K562 (cell line): ENCODE data around the gene RTL10. TPM values are rescaled to one million over a fixed set of nuclear protein-coding genes. Genes with fewer than 3 reads are reported as not detected.

Source experiments
- ATAC-seq: fragments of 200-7000 bp; cut with Tn5 transposase; 3 replicates; pipeline ENCODE4 v1.9.1; 2020; ENCODE audit warnings: moderate library complexity
- BruUV-seq: library from RNA; stranded (reverse); fragments of 400-500 nt; replicated peaks from 2 replicates; lab custom pipeline; 2021; lab: Mats Ljungman, UMichigan
- CTCF ChIA-PET: fragments of 300-600 bp; formaldehyde crosslinking; extraction: SDS; loops from one replicate; lab custom pipeline; 2021; ENCODE audit warnings: low intra/inter-chr PET ratio; lab: Yijun Ruan, JAX
- POLR2A ChIA-PET: fragments of 300-600, 350-650 bp; sonication (Branson Sonifier 250); formaldehyde crosslinking; extraction: SDS; loops from one replicate; lab custom pipeline; 2021; ENCODE audit warnings: antibody characterized with exemption, inconsistent platforms; lab: Yijun Ruan, JAX
- DNase-seq, 4 experiments: peaks; one replicate each; pipeline versions ENCODE4 v3.0.0 to v3.0.0-alpha.2; 2011 to 2018; ENCODE audit warnings: low spot score in 3 of 4, mixed read lengths in 3 of 4; ENCODE audit errors: extremely low read depth in 1 of 4
- FAIRE-seq: peaks from 2 replicates; lab custom pipeline; 2011; peaks lifted over from hg19 to GRCh38; lab: Jason Lieb, UNC
- H2AFZ ChIP-seq: 2 replicates; pipeline ENCODE4 v1.6.0; 2011; ENCODE audit warnings: low read depth, low read length, control low read depth, inconsistent platforms
- H3K27ac ChIP-seq: fragments of 200-600 bp; 3 replicates; pipeline ENCODE4 v1.8.0; 2011; ENCODE audit warnings: low read depth, mild to moderate bottlenecking, control low read depth, inconsistent platforms, low read length, moderate library complexity, mixed read lengths; ENCODE audit errors: extremely low read depth
- H3K27me3 ChIP-seq, 2 experiments: fragments of 300-600 bp in 1 of 2; 2 replicates in 1 of 2; 3 replicates in 1 of 2; pipeline versions ENCODE4 v1.6.0 to v1.8.0; 2011; ENCODE audit warnings: inconsistent platforms in 2 of 2, low read length in 2 of 2, mild to moderate bottlenecking in 1 of 2, mixed read lengths in 1 of 2, moderate library complexity in 1 of 2; ENCODE audit not compliant: control insufficient read depth in 2 of 2, insufficient read depth in 2 of 2
- H3K36me3 ChIP-seq: fragments of 300-600 bp; 3 replicates; pipeline ENCODE4 v1.8.0; 2011; ENCODE audit warnings: mild to moderate bottlenecking, low read length, inconsistent platforms; ENCODE audit not compliant: control insufficient read depth, insufficient read depth
- H3K4me1 ChIP-seq, 2 experiments: fragments of 200-600 bp in 1 of 2; replicated peaks in 1 of 2; 2 replicates in 1 of 2; 3 replicates in 1 of 2; pipeline versions ENCODE4 v1.5.1 to v1.8.0; 2011; ENCODE audit warnings: inconsistent platforms in 2 of 2, low read length in 2 of 2, mild to moderate bottlenecking in 1 of 2, mixed read lengths in 1 of 2, moderate library complexity in 1 of 2; ENCODE audit not compliant: control insufficient read depth in 2 of 2, insufficient read depth in 2 of 2
- H3K4me2 ChIP-seq: 2 replicates; pipeline ENCODE4 v1.6.1; 2011; ENCODE audit warnings: low read length, control low read depth, inconsistent platforms, mixed read lengths; ENCODE audit not compliant: insufficient read depth
- H3K4me3 ChIP-seq: fragments of 200-600 bp; sonication (generic), shearing (Covaris generic); 2 replicates; pipeline ENCODE4 v1.5.1; 2016; ENCODE audit warnings: control low read depth, inconsistent platforms
- H3K79me2 ChIP-seq: fragments of 200-600 bp; 3 replicates; pipeline ENCODE4 v1.8.0; 2011; ENCODE audit warnings: low read length, inconsistent platforms; ENCODE audit not compliant: control insufficient read depth, insufficient read depth
- H3K9ac ChIP-seq, 2 experiments: 2 replicates each; pipeline versions ENCODE4 v1.6.0 to v1.6.1; 2011; ENCODE audit warnings: low read depth in 2 of 2, low read length in 2 of 2, control low read depth in 1 of 2, inconsistent platforms in 1 of 2, mild to moderate bottlenecking in 1 of 2, mixed read lengths in 1 of 2; ENCODE audit not compliant: insufficient read depth in 1 of 2
- H3K9me1 ChIP-seq: one replicate; pipeline ENCODE4 v1.6.0; 2011; ENCODE audit warnings: inconsistent platforms, mild to moderate bottlenecking, low read length, moderate library complexity; ENCODE audit not compliant: control insufficient read depth, insufficient read depth
- H3K9me3 ChIP-seq: replicated peaks from 2 replicates; pipeline ENCODE4 v1.5.1; 2011; ENCODE audit warnings: low read depth, low read length, inconsistent platforms; ENCODE audit not compliant: control insufficient read depth, insufficient read depth
- H4K20me1 ChIP-seq: replicated peaks from 2 replicates; pipeline ENCODE4 v1.6.1; 2011; ENCODE audit warnings: low read length, inconsistent platforms, mixed read lengths; ENCODE audit not compliant: control insufficient read depth, insufficient read depth
- ATF1 ChIP-seq, 2 experiments: fragments of 450-650 bp in 1 of 2; IDR thresholded peaks; 2 replicates each; pipeline ENCODE4 v1.6.1; 2016; ENCODE audit warnings: missing compliant biosample characterization in 1 of 2, missing genetic modification characterization in 1 of 2
- HLTF ChIP-seq: fragments of 450-650 bp; IDR thresholded peaks from 2 replicates; pipeline ENCODE4 v1.6.1; 2016
- KAT7 ChIP-seq: sonication (generic); formaldehyde crosslinking; IDR thresholded peaks from 2 replicates; pipeline ENCODE4 v1.8.0; 2022; ENCODE audit warnings: missing genetic modification reagents, mild to moderate bottlenecking, borderline replicate concordance
- RBBP5 ChIP-seq: fragments of 200-600 bp; sonication (generic); IDR thresholded peaks from 2 replicates; pipeline ENCODE4 v1.6.1; 2012; ENCODE audit warnings: borderline replicate concordance, mild to moderate bottlenecking, low read length, control low read depth, inconsistent platforms; ENCODE audit not compliant: insufficient read depth, poor library complexity, severe bottlenecking
- RNF219 ChIP-seq: fragments of 250-450 bp; sonication (Bioruptor Pico); IDR thresholded peaks from 2 replicates; pipeline ENCODE4 v1.5.0; 2022; ENCODE audit warnings: mild to moderate bottlenecking
- SETDB1 ChIP-seq: IDR thresholded peaks from one replicate; pipeline ENCODE4 v1.6.1; 2012; ENCODE audit warnings: low read length, control low read depth, inconsistent platforms
- ZNF274 ChIP-seq: IDR thresholded peaks from 2 replicates; pipeline ENCODE4 v1.6.1; 2011; ENCODE audit warnings: low read depth, mild to moderate bottlenecking, low read length, moderate library complexity, borderline replicate concordance
- WGBS: fragments of 100-300 bp; shearing (Covaris generic); methylation state at CpG from one replicate; pipeline ENCODE4 v1.1.6; 2016; ENCODE audit warnings: low coverage, mixed read lengths; ENCODE audit not compliant: insufficient coverage; ENCODE audit errors: missing lambda C conversion rate; 5-methylcytosine and 5-hydroxymethylcytosine counted together
- in situ Hi-C: fragments of 300-500 bp; cut with MboI; formaldehyde crosslinking; loops from 4 replicates; pipeline ENCODE4 v1.15.0; 2018; ENCODE audit warnings: inconsistent platforms, mixed read lengths
- intact Hi-C: fragments of 100-400 bp; cut with micrococcal nuclease; formaldehyde crosslinking; loops from 2 replicates; pipeline ENCODE4 v1.14.2; 2022
- polyA plus RNA-seq, 8 experiments: library from polyadenylated mRNA; depleted of rRNA in 4 of 8; stranded (reverse) in 5 of 8; unstranded in 3 of 8; fragments of >200 nt; fragmentation: Nextera tagmentation in 2 of 8; fragmentation: Illumina TruSeq in 1 of 8; extraction: Ambion mirVana in 2 of 8; extraction: Trizol in 1 of 8; gene quantifications; 2 replicates each; pipeline versions ENCODE4 v1.2.1 to v1.2.3, GENCODE V29; 2011 to 2014; ENCODE audit warnings: inconsistent platforms in 1 of 8, missing spikeins in 1 of 8
- total RNA-seq, 7 experiments: library from RNA; depleted of rRNA in 6 of 7; stranded (reverse); fragments of >200 nt in 6 of 7; fragmentation: Illumina TruSeq in 2 of 7; extraction: Trizol in 2 of 7; gene quantifications; 2 replicates each; pipeline versions ENCODE4 v1.2.1 to v1.2.3, GENCODE V29; 2011 to 2021; ENCODE audit warnings: low replicate concordance in 1 of 7
- TF ChIP-seq, protein P1 (sequence below): sonication (generic); formaldehyde crosslinking; IDR thresholded peaks from 2 replicates; pipeline ENCODE4 v1.4.0; 2020; ENCODE audit warnings: mild to moderate bottlenecking, missing genetic modification reagents
- TF ChIP-seq, protein P2 (sequence below): fragments of 450-650 bp; formaldehyde crosslinking; IDR thresholded peaks from 2 replicates; pipeline ENCODE4 v1.4.0; 2022; ENCODE audit warnings: mild to moderate bottlenecking, moderate library complexity
- TF ChIP-seq, protein P3 (sequence below), 2 experiments: fragments of 200-800 bp in 1 of 2; sonication (Bioruptor generic) in 1 of 2; sonication (generic) in 1 of 2; formaldehyde crosslinking in 1 of 2; IDR thresholded peaks in 1 of 2; conservative IDR thresholded peaks in 1 of 2; 2 replicates each; pipeline versions ENCODE4 v1.5.0 to v1.6.1; 2016 to 2020; ENCODE audit warnings: missing compliant biosample characterization in 1 of 2, missing genetic modification characterization in 1 of 2, missing genetic modification reagents in 1 of 2

Gene RTL10
- total and polyA plus RNA-seq, 9 of the 15 experiments (the other 6 are each of a cell fraction or from before 2014, with no cell fraction given), result 19.8 to 75.5 (median 32.5) TPM

DNA sequence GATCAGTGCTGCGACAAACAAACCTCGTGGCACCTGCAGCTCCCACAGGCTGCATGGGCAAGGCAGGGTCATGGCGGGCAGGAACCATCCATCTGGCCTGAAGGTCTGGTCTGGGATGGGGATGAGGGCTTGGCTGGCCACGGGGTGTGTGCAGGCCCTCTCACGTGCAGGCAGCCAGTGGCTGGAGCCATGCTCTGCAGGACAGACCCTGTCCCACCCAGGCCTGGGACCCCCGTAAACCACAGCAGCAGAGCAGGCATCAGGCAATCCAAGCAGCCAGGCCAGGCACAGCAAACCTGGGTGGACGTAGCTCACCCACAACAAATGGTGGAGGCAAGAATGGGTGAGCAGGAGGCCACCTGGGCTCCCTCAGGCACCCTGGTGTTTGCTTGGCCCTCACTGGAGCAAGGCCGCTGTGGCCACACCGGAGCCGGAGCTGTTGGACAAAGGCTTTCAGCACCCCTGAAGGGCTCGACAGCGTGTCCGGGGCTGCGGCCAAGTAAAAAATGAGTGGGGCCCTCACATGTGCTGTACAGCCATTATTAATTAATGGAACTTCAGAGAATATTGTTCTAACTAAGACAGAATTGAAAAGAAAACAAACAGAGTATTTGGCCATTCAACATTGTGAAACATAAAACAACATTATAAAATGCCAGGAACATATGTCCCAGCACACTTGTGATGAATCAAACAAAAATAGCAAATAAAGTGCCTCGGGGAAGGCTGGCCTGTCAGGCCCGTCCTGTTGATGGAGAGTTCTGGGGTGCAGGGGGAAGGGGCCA is 24.0 kb upstream of the RTL10 start:
- CTCF ChIA-PET, result interaction anchor here (0.6 kb wide), 1 partner anchor 101 kb away, joined by 3 read pairs; no protein-coding TSS in a partner anchor
- FAIRE-seq, result peak; percentile 40
- DNase-seq, result no peak
- TF ChIP-seq ATF1 (CRISPR knock-in tag; IDR thresholded peaks at IDR 0.05) (0 out of 2 replicates have a peak, but pooled peaks have one; percentile 28), ATF1 (tag; IDR thresholded peaks at IDR 0.05) (no peak), HLTF (no peak), SETDB1 (peak; percentile 95), KAT7 (no peak), RBBP5 (peak; percentile 6), ZNF274 (no peak), RNF219 (CRISPR knock-in tag) (0 out of 2 replicates have a peak, but pooled peaks have one; percentile 47)
- TF ChIP-seq, protein P1, sequence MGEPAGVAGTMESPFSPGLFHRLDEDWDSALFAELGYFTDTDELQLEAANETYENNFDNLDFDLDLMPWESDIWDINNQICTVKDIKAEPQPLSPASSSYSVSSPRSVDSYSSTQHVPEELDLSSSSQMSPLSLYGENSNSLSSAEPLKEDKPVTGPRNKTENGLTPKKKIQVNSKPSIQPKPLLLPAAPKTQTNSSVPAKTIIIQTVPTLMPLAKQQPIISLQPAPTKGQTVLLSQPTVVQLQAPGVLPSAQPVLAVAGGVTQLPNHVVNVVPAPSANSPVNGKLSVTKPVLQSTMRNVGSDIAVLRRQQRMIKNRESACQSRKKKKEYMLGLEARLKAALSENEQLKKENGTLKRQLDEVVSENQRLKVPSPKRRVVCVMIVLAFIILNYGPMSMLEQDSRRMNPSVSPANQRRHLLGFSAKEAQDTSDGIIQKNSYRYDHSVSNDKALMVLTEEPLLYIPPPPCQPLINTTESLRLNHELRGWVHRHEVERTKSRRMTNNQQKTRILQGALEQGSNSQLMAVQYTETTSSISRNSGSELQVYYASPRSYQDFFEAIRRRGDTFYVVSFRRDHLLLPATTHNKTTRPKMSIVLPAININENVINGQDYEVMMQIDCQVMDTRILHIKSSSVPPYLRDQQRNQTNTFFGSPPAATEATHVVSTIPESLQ (CRISPR knock-in tag), result no peak
- TF ChIP-seq, protein P2, sequence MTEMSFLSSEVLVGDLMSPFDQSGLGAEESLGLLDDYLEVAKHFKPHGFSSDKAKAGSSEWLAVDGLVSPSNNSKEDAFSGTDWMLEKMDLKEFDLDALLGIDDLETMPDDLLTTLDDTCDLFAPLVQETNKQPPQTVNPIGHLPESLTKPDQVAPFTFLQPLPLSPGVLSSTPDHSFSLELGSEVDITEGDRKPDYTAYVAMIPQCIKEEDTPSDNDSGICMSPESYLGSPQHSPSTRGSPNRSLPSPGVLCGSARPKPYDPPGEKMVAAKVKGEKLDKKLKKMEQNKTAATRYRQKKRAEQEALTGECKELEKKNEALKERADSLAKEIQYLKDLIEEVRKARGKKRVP (CRISPR knock-in tag), result no peak
- TF ChIP-seq, protein P3, sequence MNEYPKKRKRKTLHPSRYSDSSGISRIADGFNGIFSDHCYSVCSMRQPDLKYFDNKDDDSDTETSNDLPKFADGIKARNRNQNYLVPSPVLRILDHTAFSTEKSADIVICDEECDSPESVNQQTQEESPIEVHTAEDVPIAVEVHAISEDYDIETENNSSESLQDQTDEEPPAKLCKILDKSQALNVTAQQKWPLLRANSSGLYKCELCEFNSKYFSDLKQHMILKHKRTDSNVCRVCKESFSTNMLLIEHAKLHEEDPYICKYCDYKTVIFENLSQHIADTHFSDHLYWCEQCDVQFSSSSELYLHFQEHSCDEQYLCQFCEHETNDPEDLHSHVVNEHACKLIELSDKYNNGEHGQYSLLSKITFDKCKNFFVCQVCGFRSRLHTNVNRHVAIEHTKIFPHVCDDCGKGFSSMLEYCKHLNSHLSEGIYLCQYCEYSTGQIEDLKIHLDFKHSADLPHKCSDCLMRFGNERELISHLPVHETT (CRISPR knock-in tag; conservative IDR thresholded peaks at IDR 0.05 in 1 of 2, IDR thresholded peaks at IDR 0.05 in 1 of 2), result 0 out of 4 replicates have a peak, but pooled peaks of 1 of the 2 experiments have one; percentile 63

More for the DNA sequence above, 24.0 kb upstream of the RTL10 start:
- no peak for ATAC-seq
- Histone ChIP-seq H3K4me3 (no peak overlapping the region), H3K27ac (no peak overlapping the region), H2AFZ (no peak overlapping the region), H3K9me1 (no peaks in the 10 kb centered on the region), H4K20me1 (peaks cover 34% of the 10 kb centered on the region), H3K9me3 (no peaks in the 10 kb centered on the region), H3K4me1 (peaks cover 12 to 83% of the 10 kb centered on the region in 2 experiments), H3K36me3 (no peaks in the 10 kb centered on the region), H3K79me2 (no peaks in the 10 kb centered on the region), H3K9ac (peak overlapping the region in 1 of 2 experiments; percentile 70; a peak in 2 of 4 replicates), H3K27me3 (peaks cover 0 to 9% of the 10 kb centered on the region in 2 experiments; a peak in 1 of 5 replicates), H3K4me2 (no peak overlapping the region)
- in situ Hi-C loops (no loop called here), intact Hi-C loops (no loop called here)
- POLR2A ChIA-PET, result interaction anchor here (0.6 to 2.0 kb wide), 6 partner anchors 9 to 155 kb away, joined by 3 to 6 read pairs (median 3); no protein-coding TSS in a partner anchor
- 64% methylated on average over 16 of the region's 16 CpGs for WGBS
- no TSS peak for BruUV-seq
